Central memory CD4-positive, alpha-beta T cell (primary cell): ENCODE results near the gene FEM1A.
"Not testable (repeated sequence)": the region's sequence is repeated elsewhere in the genome, so short reads cannot be mapped to it uniquely, and the experiment has no call there.

ENCODE experiments used
- DNase-seq: peaks from one replicate; pipeline ENCODE4 v3.0.0; 2022

The FEM1A gene

DNA sequence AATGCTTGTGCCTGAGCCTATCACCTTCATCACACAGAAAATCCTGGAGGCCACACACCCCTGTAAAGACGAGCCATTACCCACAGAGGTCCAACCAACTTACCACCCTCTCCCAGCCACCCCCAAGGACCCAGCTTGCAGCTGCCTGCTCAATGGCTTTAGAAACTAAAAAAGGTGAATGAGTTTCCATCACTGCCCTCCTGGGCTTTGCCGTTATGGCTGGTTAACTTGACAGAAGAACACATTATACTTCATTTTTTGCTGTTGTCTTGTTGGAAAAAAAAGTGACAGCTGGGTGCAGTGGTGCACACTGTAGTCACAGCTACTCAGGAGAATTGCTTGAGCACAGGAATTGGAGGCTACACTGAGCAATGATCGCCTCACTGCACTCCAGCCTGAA lies 17.4 kb upstream of the FEM1A start:
- no peak for DNase-seq

DNA sequence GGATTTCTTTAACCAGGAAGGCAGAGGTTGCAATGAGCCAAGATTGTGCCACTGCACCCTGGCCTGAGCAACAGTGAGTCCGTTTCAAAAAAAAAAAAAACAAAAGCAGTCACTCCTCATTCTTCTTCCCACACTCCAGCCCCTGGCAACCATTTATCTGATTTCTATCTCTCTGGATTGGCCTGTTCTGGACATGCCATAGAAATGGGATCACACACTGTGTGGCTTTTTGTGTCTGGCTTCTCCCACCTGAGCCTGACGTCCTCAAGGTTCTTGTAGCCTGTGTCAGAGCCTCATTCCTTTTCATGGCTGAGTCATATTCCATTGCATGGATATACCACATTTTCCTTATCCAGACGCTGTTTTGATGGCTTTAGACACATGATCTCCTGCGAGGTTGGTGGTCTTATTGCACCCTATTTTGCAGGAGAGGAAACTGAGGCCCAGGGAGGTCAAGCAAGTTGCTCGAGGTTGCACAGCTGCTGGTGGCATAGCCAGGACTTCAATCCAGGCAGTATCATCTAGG lies 15.8 kb upstream of the FEM1A start:
- DNase-seq: no peak

DNA sequence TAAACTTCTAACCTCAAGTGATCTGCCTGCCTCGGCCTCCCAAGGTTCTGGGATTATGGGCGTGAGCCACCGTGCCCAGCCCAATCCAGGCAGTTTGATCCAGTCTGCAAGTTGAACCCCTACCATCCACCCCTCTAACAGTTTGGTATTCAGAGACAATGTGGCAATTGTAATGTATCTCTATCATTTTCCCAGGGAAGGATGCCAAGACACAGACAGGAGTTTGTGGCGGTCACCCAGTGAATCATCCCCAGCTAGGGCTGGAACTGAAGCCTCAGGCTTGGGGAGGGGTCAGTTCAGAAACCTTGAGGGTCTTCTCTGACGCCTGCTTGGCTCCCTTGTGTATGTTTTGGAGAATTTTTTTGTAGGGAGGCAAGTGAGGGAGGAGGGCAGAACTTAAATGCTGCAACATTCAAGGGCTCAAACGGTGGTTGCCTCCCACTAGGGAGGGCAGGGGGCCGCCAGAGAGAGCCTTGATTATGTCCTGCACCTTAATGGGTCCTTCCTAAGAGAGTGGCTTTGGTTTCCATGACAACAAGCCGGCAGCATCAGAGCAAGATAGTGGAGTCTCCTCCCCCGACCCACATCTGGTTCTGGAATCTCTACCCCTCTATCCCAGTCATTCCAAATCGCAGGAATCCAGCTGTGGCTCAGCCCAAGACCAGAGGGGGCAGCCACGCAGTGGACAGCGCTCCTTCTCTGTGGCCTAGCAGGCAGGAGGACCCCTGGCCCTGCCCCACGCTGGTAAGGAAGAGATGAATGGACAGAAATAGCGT lies 14.9 kb upstream of the FEM1A start:
- DNase-seq: no peak

DNA sequence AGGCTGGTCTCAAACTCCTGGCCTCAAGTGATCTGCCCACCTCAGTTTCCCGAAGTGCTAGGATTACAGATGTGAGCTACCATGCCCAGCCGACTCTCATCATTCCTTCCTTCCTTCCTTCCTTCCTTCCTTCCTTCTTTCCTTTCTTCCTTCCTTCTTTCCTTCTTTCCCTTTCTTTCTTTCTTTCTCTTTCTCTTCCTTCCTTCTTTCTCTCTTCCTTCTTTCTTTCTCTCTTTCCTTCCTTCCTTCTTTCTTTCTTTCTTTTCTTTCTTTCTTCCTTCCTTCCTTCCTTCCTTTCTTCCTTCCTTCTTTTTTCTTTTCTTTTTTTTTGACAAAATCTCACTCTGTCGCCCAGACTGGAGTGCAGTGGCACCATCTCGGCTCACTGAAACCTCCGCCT lies 13.4 kb upstream of the FEM1A start:
- DNase-seq: not testable (repeated sequence)

DNA sequence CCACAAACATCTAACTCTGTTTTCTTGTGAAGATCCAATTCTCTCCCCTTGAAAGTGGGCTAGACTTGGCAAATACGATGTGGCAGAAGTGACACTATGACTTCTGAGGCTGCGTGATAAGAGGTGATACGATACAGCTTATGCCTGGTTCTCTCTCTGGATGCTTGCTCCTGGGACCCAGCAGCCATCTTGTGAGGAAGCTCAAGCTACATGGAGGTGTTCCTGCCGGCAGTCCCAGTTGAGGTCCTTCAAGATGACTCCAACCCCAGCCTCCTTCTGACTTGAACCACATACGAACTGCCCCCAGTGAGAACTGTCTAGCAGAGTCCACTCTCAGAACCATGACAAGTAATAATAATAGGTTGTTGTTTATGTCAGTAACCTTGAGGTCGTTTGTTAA lies 10.7 kb upstream of the FEM1A start:
- no peak for DNase-seq

DNA sequence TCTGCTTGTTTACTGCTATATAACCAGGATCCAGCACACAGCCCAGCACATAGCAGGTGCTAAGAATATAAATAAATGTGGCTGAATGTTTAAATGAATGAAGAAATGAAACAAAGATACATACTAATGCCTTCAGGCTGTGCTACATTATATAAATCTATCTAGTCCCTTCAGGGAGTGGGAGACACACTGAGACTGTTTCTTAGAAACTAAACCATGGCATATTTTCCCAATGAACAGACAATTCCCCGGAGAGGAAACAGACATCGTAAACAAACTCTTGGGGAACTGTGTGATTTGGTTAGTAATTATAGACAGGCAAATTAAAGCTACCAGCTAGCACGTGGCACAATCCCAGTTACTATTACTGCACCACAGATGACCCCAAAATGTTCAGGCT lies 9.7 kb upstream of the FEM1A start:
- no peak for DNase-seq

DNA sequence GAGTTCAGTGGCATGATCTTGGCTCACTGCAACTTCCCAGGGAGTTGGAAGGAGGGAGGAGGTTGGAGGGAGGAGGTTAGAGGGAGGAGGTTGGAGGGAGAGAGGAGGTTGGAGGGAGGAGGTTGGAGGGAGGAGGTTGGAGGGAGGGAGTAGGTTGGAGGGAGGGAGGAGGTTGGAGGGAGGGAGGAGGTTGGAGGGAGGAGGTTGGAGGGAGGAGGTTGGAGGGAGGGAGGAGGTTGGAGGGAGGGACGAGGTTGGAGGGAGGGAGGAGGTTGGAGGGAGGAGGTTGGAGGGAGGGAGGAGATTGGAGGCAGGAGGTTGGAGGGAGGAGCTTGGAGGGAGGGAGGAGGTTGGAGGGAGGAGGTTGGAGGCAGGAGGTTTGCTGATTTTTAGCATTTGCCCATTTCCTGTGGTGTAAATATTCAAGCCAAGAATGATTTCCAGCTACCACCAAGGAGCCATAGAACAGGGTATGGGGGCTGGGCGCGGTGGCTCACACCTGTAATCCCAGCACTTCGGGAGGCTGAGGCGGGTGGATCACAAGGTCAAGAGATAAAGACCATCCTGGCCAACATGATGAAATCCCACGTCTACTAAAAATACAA lies 5.0 kb upstream of the FEM1A start:
- DNase-seq: not testable (repeated sequence)

DNA sequence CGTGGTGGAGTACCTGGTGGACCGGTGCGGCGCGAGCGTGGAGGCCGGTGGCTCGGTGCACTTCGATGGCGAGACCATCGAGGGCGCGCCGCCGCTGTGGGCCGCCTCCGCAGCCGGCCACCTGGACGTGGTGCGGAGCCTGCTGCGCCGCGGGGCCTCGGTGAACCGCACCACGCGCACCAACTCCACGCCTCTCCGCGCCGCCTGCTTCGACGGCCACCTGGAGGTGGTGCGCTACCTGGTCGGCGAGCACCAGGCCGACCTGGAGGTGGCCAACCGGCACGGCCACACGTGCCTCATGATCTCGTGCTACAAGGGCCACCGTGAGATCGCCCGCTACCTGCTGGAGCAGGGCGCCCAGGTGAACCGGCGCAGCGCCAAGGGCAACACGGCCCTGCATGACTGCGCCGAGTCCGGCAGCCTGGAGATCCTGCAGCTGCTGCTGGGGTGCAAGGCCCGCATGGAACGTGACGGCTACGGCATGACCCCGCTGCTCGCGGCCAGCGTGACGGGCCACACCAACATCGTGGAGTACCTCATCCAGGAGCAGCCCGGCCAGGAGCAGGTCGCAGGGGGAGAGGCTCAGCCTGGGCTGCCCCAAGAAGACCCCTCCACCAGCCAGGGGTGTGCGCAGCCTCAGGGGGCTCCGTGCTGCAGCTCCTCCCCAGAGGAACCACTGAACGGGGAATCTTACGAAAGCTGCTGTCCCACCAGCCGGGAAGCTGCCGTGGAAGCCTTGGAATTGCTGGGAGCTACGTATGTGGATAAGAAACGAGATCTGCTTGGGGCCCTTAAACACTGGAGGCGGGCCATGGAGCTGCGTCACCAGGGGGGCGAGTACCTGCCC lies 708 bp downstream of the FEM1A start:
- DNase-seq: not testable (repeated sequence)

DNA sequence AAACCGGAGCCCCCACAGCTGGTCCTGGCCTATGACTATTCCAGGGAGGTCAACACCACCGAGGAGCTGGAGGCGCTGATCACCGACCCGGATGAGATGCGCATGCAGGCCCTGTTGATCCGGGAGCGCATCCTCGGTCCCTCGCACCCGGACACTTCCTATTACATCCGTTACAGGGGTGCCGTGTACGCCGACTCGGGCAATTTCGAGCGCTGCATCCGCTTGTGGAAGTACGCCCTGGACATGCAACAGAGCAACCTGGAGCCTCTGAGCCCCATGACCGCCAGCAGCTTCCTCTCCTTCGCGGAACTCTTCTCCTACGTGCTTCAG lies 1.3 kb downstream of the FEM1A start:
- not testable (repeated sequence) for DNase-seq

DNA sequence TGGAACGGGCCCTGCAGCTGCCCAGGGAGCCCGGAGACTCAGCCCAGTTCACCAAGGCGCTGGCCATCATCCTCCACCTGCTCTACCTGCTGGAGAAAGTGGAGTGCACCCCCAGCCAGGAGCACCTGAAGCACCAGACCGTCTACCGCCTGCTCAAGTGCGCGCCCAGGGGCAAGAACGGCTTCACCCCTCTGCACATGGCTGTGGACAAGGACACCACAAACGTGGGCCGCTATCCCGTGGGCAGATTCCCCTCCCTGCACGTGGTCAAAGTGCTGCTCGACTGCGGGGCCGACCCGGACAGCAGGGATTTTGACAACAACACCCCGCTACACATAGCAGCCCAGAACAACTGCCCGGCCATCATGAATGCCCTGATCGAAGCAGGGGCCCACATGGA lies 1.7 kb downstream of the FEM1A start:
- DNase-seq: not testable (repeated sequence)

DNA sequence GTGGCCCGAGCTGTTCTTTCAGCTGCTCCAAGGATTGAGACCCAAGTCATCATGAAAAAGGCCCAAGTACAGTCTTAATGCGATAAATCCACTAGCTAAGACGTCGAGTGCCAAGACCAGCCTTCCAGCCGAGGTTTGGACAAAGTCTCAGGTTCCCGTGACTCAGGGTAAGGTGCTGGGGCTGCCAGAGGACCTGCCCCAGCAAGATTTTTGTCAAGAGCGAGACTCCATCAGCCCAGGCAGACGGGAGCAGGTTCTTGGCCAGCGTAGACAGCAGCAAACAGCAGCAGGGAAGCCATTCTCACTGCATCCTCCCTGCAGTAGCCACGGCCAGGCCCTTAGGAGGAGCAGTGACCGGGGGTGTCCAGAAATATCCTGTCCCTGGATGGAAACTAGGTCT lies 3.4 kb downstream of the FEM1A start:
- no peak for DNase-seq

DNA sequence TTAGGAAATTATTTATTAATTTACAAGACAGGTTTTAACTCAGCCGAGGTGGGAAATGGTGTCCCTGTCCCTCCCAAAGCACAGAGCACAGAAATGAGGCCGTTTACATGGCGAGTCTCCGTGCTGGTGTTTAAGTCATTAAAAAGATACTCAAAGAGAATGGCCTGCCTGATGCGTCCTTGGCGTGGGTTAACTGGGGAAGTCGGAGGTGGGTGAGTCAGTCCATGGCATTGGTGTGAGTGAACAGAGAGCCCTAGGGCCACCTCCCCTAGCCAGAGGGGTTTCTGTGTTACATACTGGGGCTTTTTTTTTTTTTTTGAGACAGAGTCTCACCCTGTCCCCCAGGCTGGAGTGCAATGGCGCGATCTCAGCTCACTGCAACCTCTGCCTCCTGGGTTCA lies 3.9 kb downstream of the FEM1A start:
- no peak for DNase-seq

DNA sequence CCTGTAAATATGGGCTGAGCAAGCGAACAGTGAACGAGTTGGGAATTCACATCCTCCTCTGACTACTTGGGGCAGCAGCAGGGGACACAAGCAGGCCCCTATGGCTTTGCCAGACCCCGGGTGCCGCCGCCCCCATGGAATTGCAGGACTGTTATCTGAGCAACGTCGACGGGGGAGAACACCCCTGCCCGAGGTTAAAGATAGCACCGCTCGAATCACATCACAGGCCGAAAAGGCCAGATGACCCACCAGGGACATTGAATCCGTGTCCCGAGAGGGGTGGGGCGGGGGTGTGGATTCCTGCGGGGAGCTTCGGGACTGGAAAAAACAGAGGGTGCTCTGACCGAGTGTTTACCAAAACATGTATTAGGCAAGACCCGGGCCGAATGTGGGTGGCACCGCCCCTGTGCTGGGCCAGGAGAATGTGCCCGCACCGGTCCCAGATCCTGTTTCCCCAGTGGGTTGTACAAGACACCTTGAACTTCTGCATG lies 9.1 kb downstream of the FEM1A start:
- no peak for DNase-seq

DNA sequence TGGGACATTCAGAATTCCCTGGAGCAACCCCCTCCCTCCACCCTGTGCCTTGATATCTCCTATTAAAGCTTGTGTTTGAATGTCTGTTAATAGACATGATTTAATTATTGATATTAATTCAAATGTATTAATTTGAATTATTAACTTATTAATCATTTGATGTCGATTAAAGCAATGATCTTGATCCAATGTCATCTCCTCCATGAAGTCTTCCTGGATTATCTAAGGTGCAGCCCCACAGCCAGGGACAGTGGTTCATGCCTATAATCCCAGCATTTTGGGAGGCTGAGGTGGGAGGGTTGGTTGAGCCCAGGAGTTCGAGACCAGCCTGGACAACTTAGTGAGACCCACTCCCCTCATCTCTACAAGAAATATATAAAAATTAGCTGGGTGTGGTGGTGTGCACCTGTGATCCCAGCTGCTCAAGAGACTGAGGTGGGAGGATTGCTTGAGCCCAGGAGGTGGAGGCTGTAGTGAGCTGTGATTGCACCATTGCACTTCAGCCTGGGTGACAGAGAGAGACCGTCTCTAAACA lies 9.6 kb downstream of the FEM1A start:
- DNase-seq: no peak

DNA sequence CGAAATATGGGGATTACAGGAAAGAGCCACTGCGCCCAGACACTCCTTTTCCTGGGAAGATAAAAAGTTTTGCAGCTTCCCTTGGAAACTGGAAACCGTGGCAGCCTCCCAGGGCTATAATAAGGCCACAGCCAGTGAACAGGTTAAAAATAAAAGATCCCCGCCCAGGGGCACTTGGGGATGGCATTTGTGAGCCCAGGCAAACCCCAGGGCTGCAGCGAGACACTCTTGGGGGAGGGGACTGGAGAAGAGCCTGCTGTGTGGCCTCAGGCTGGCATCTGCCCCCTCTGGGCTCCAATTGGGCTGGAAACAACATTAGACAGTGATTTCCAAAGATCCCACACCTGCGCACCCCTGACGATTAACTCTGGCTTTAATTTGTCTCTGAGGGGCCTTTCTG lies 11.2 kb downstream of the FEM1A start:
- no peak for DNase-seq

DNA sequence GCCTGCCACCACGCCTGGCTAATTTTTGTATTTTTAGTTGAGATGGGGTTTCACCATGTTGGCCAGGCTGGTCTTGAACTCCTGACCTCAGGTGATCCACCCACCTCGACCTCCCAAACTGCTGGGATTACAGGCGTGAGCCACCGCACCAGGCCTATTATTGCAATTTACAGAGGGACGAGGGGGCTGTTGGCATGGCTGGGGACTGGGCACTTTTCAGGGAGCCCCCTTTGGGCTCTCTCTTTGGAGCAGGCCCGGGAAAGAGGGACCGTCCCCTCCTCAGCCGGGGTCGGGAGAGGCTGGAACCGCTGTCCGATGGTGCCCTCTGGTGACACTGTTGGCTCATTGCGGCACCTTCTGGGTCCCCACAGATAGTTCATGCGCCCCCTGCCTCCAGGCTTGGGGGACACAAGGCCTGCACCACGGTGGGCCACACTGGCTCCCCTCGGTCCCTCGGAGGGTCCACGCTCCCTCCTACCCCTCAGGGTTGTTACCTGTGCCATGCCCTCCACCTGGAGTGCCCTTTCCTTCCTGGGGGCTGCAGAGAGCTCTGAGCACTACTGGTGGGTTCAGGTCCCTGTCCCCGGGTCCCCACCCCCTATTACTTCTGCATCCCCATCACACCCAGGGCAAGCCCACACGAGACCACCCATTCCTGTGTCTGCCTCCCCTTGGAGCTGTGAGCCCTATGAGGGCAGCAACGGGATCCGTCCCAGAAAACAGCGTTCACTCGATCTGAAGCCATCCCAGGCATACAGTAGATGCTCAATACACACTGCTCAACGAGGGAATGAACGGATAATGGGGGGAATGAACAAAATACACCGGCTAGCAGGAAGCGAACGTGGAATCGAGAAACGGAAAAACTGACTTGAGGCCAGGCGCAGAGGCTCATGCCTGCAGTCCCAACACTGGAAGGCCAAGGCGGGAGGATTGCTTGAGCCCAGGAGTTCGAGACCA lies 12.5 kb downstream of the FEM1A start:
- peak; percentile 41 for DNase-seq

DNA sequence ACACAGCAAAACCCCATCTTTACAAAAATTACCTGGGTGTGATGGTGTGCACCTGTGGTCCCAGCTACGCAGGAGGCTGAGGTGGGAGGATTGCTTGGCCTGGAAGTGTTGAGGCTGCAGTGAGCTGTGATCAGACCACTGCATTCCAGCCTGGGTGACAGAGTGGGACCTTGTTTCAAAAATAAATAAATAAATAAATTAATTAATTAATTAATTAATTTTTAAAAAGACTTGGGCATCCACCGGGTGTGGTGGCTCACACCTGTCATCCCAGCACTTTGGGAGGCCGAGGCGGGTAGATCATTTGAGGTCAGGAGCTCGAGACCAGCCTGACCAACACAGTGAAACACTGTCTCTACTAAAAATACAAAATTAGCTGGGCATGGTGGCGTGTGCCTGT lies 13.6 kb downstream of the FEM1A start:
- not testable (repeated sequence) for DNase-seq

DNA sequence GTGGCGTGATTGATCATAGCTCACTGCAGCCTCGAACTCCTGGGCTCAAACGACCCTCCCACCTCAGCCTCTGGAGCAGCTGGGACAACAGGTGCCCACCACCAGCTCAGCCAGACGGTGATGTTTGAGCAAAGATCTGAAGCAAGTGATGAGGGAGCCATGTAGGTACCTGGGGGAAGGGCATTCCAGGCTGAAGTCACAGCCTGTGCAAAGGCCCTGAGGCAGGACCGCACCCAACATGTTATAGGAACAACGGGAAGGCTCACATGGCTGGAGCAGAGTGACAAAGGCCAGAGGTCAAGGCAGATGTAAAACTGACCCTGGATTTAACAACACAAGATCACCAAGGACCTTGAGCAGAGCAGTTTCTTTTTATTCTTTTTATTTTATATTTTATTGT lies 14.8 kb downstream of the FEM1A start:
- no peak for DNase-seq

DNA sequence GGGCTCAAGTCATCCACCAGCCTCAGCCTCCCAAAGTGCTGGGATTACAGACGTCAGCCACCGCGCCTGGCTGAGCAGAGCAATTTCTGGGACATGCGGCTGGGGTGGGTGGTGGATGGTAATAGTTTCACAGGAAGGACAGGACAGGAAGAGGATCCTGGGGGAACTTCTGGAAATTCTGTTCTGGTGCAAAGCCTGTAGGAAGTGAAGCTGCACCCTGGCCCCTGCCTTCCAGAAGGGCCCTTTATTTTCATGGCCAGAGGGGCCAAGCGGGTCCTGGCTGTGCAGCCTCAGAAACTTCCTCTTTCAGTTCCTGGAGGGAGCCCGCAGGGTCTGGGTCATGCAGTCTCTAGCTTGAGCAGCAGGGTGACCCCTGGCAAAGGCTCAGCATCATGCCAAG lies 15.7 kb downstream of the FEM1A start:
- no peak for DNase-seq

DNA sequence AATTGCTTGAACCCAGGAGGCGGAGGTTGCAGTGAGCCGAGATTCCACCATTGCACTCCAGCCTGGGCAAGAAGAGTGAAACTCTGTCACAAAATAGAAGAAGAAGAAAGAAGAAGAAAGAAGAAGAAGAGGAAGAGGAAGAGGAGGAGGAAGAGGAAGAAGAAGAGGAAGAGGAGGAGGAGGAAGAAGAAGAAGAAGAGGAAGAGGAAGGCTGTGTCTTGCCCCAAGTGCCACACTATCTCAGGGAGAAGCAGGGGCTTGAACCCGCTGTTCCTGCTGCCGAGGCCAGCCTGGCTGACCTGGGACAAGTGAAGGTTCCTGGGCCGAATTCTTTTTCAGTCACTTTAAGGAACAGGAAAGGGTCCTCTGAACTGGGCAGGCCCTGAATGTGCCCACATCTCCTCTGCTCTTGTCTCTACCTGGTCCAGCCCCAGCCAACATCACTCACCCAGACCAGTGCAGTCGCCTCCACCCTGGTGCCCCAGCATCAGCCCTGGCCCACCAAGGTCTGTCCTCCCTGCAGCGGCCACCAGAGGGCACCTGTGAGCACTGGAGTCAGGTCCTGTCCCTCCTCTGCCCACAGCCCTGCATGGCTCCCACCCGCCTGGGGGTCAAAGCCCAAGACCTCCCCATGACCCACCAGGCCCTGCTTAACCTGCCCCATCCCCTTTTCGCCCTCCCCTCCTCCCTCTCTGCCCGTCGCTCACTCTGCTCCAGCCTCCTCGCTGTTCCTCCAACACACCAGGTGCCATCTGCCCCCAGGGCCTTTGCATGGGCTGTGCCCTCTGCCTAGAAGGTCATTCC lies 20.0 kb downstream of the FEM1A start:
- peak; percentile 72 for DNase-seq
